K562 (cell line): ENCODE data around the gene PARP14. TPM values are rescaled to one million over a fixed set of nuclear protein-coding genes. Genes with fewer than 3 reads are reported as not detected.

ENCODE experiments used
- ATAC-seq: fragments of 200-7000 bp; cut with Tn5 transposase; 3 replicates; pipeline ENCODE4 v1.9.1; 2020; ENCODE audit warnings: moderate library complexity
- BruUV-seq: library from RNA; stranded (reverse); fragments of 400-500 nt; replicated peaks from 2 replicates; lab custom pipeline; 2021; lab: Mats Ljungman, UMichigan
- CTCF ChIA-PET: fragments of 300-600 bp; formaldehyde crosslinking; extraction: SDS; loops from one replicate; lab custom pipeline; 2021; ENCODE audit warnings: low intra/inter-chr PET ratio; lab: Yijun Ruan, JAX
- POLR2A ChIA-PET: fragments of 300-600, 350-650 bp; sonication (Branson Sonifier 250); formaldehyde crosslinking; extraction: SDS; loops from one replicate; lab custom pipeline; 2021; ENCODE audit warnings: antibody characterized with exemption, inconsistent platforms; lab: Yijun Ruan, JAX
- DNase-seq, 4 experiments: peaks; one replicate each; pipeline versions ENCODE4 v3.0.0 to v3.0.0-alpha.2; 2011 to 2018; ENCODE audit warnings: low spot score in 3 of 4, mixed read lengths in 3 of 4; ENCODE audit errors: extremely low read depth in 1 of 4
- FAIRE-seq: peaks from 2 replicates; lab custom pipeline; 2011; peaks lifted over from hg19 to GRCh38; lab: Jason Lieb, UNC
- H2AFZ ChIP-seq: 2 replicates; pipeline ENCODE4 v1.6.0; 2011; ENCODE audit warnings: low read depth, low read length, control low read depth, inconsistent platforms
- H3K27ac ChIP-seq: fragments of 200-600 bp; 3 replicates; pipeline ENCODE4 v1.8.0; 2011; ENCODE audit warnings: low read depth, mild to moderate bottlenecking, control low read depth, inconsistent platforms, low read length, moderate library complexity, mixed read lengths; ENCODE audit errors: extremely low read depth
- H3K27me3 ChIP-seq, 2 experiments: fragments of 300-600 bp in 1 of 2; 2 replicates in 1 of 2; 3 replicates in 1 of 2; pipeline versions ENCODE4 v1.6.0 to v1.8.0; 2011; ENCODE audit warnings: inconsistent platforms in 2 of 2, low read length in 2 of 2, mild to moderate bottlenecking in 1 of 2, mixed read lengths in 1 of 2, moderate library complexity in 1 of 2; ENCODE audit not compliant: control insufficient read depth in 2 of 2, insufficient read depth in 2 of 2
- H3K36me3 ChIP-seq: fragments of 300-600 bp; 3 replicates; pipeline ENCODE4 v1.8.0; 2011; ENCODE audit warnings: mild to moderate bottlenecking, low read length, inconsistent platforms; ENCODE audit not compliant: control insufficient read depth, insufficient read depth
- H3K4me1 ChIP-seq, 2 experiments: fragments of 200-600 bp in 1 of 2; replicated peaks in 1 of 2; 2 replicates in 1 of 2; 3 replicates in 1 of 2; pipeline versions ENCODE4 v1.5.1 to v1.8.0; 2011; ENCODE audit warnings: inconsistent platforms in 2 of 2, low read length in 2 of 2, mild to moderate bottlenecking in 1 of 2, mixed read lengths in 1 of 2, moderate library complexity in 1 of 2; ENCODE audit not compliant: control insufficient read depth in 2 of 2, insufficient read depth in 2 of 2
- H3K4me2 ChIP-seq: 2 replicates; pipeline ENCODE4 v1.6.1; 2011; ENCODE audit warnings: low read length, control low read depth, inconsistent platforms, mixed read lengths; ENCODE audit not compliant: insufficient read depth
- H3K4me3 ChIP-seq: fragments of 200-600 bp; sonication (generic), shearing (Covaris generic); 2 replicates; pipeline ENCODE4 v1.5.1; 2016; ENCODE audit warnings: control low read depth, inconsistent platforms
- H3K79me2 ChIP-seq: fragments of 200-600 bp; 3 replicates; pipeline ENCODE4 v1.8.0; 2011; ENCODE audit warnings: low read length, inconsistent platforms; ENCODE audit not compliant: control insufficient read depth, insufficient read depth
- H3K9ac ChIP-seq, 2 experiments: 2 replicates each; pipeline versions ENCODE4 v1.6.0 to v1.6.1; 2011; ENCODE audit warnings: low read depth in 2 of 2, low read length in 2 of 2, control low read depth in 1 of 2, inconsistent platforms in 1 of 2, mild to moderate bottlenecking in 1 of 2, mixed read lengths in 1 of 2; ENCODE audit not compliant: insufficient read depth in 1 of 2
- H3K9me1 ChIP-seq: one replicate; pipeline ENCODE4 v1.6.0; 2011; ENCODE audit warnings: inconsistent platforms, mild to moderate bottlenecking, low read length, moderate library complexity; ENCODE audit not compliant: control insufficient read depth, insufficient read depth
- H3K9me3 ChIP-seq: replicated peaks from 2 replicates; pipeline ENCODE4 v1.5.1; 2011; ENCODE audit warnings: low read depth, low read length, inconsistent platforms; ENCODE audit not compliant: control insufficient read depth, insufficient read depth
- H4K20me1 ChIP-seq: replicated peaks from 2 replicates; pipeline ENCODE4 v1.6.1; 2011; ENCODE audit warnings: low read length, inconsistent platforms, mixed read lengths; ENCODE audit not compliant: control insufficient read depth, insufficient read depth
- ARNT ChIP-seq, 2 experiments: fragments of 450-650 bp; IDR thresholded peaks; 2 replicates each; pipeline ENCODE4 v1.6.1; 2016; ENCODE audit warnings: mild to moderate bottlenecking in 1 of 2
- CHD7 ChIP-seq: fragments of 200-600 bp; sonication (generic); IDR thresholded peaks from one replicate; pipeline ENCODE4 v1.6.1; 2012; ENCODE audit warnings: mild to moderate bottlenecking, low read depth, low read length, inconsistent platforms
- CLOCK ChIP-seq: fragments of 250-450 bp; sonication (Bioruptor Pico); IDR thresholded peaks from 2 replicates; pipeline ENCODE4 v1.4.0; 2020; ENCODE audit warnings: mild to moderate bottlenecking, moderate library complexity, borderline replicate concordance
- ERF ChIP-seq: fragments of 450-650 bp; formaldehyde crosslinking; IDR thresholded peaks from 2 replicates; pipeline ENCODE4 v1.4.0; 2020; ENCODE audit warnings: mild to moderate bottlenecking, mixed read lengths
- NFYB ChIP-seq: IDR thresholded peaks from 2 replicates; pipeline ENCODE4 v1.6.1; 2011; ENCODE audit warnings: mild to moderate bottlenecking, moderate library complexity; ENCODE audit not compliant: insufficient read length; ENCODE audit errors: extremely low read depth
- PHF20 ChIP-seq: fragments of 450-650 bp; IDR thresholded peaks from 2 replicates; pipeline ENCODE4 v1.6.1; 2018; ENCODE audit not compliant: partially characterized antibody
- PML ChIP-seq: IDR thresholded peaks from 2 replicates; pipeline ENCODE4 v1.6.1; 2012; ENCODE audit warnings: low read length, inconsistent platforms
- ZNF316 ChIP-seq: fragments of 450-650 bp; IDR thresholded peaks from 2 replicates; pipeline ENCODE4 v1.6.1; 2016
- ZNF696 ChIP-seq: fragments of 250-450 bp; sonication (Bioruptor Pico); conservative IDR thresholded peaks from 2 replicates; pipeline ENCODE4 v1.4.0; 2020; ENCODE audit warnings: mild to moderate bottlenecking, moderate library complexity
- WGBS: fragments of 100-300 bp; shearing (Covaris generic); methylation state at CpG from one replicate; pipeline ENCODE4 v1.1.6; 2016; ENCODE audit warnings: low coverage, mixed read lengths; ENCODE audit not compliant: insufficient coverage; ENCODE audit errors: missing lambda C conversion rate; 5-methylcytosine and 5-hydroxymethylcytosine counted together
- in situ Hi-C: fragments of 300-500 bp; cut with MboI; formaldehyde crosslinking; loops from 4 replicates; pipeline ENCODE4 v1.15.0; 2018; ENCODE audit warnings: inconsistent platforms, mixed read lengths
- intact Hi-C: fragments of 100-400 bp; cut with micrococcal nuclease; formaldehyde crosslinking; loops from 2 replicates; pipeline ENCODE4 v1.14.2; 2022
- polyA plus RNA-seq, 8 experiments: library from polyadenylated mRNA; depleted of rRNA in 4 of 8; stranded (reverse) in 5 of 8; unstranded in 3 of 8; fragments of >200 nt; fragmentation: Nextera tagmentation in 2 of 8; fragmentation: Illumina TruSeq in 1 of 8; extraction: Ambion mirVana in 2 of 8; extraction: Trizol in 1 of 8; gene quantifications; 2 replicates each; pipeline versions ENCODE4 v1.2.1 to v1.2.3, GENCODE V29; 2011 to 2014; ENCODE audit warnings: inconsistent platforms in 1 of 8, missing spikeins in 1 of 8
- total RNA-seq, 7 experiments: library from RNA; depleted of rRNA in 6 of 7; stranded (reverse); fragments of >200 nt in 6 of 7; fragmentation: Illumina TruSeq in 2 of 7; extraction: Trizol in 2 of 7; gene quantifications; 2 replicates each; pipeline versions ENCODE4 v1.2.1 to v1.2.3, GENCODE V29; 2011 to 2021; ENCODE audit warnings: low replicate concordance in 1 of 7

PARP14 gene
- total and polyA plus RNA-seq, 9 of the 15 experiments (the other 6 are each of a cell fraction or from before 2014, with no cell fraction given), result 3.1 to 14.4 (median 9.0) TPM

GRCh38 chr3:122677216-122677615 is 3.4 kb upstream of the PARP14 start:
- peaks cover 13 to 17% of the 10 kb centered on the region in 2 experiments; a peak in 4 of 5 replicates for H3K4me1 ChIP-seq
- intact Hi-C loops, result no loop called here
- ChIA-PET POLR2A (no interaction called here), CTCF (no interaction called here)
- no peaks in the 10 kb centered on the region for H3K9me3 ChIP-seq
- no peak for FAIRE-seq
- H3K79me2 ChIP-seq, result peaks cover 11% of the 10 kb centered on the region
- no peaks in the 10 kb centered on the region for H3K27me3 ChIP-seq
- WGBS, result 25% methylated on average over 1 of the region's 1 CpG
- BruUV-seq, result no TSS peak
- H3K4me2 ChIP-seq, result no peak overlapping the region
- no peaks in the 10 kb centered on the region for H3K36me3 ChIP-seq
- no peaks in the 10 kb centered on the region for H3K9me1 ChIP-seq
- no peaks in the 10 kb centered on the region for H4K20me1 ChIP-seq
- no peak for DNase-seq
- no peak overlapping the region for H3K9ac ChIP-seq
- TF ChIP-seq PML, result no peak
- no peak for TF ChIP-seq ARNT (IDR thresholded peaks at IDR 0.05)
- no peak for TF ChIP-seq CHD7
- TF ChIP-seq PHF20, result no peak
- TF ChIP-seq NFYB, result no peak
- TF ChIP-seq ERF (CRISPR knock-in tag), result no peak
- no peak for TF ChIP-seq ZNF696 (CRISPR knock-in tag)
- TF ChIP-seq CLOCK (CRISPR knock-in tag), result no peak
- peak; percentile 31; the same call in 1 of the 2 replicates for TF ChIP-seq ZNF316
- ATAC-seq, result no peak
- H3K27ac ChIP-seq, result no peak overlapping the region
- in situ Hi-C loops, result no loop called here
- H3K4me3 ChIP-seq, result no peak overlapping the region
- 0 out of 2 replicates have a peak overlapping the region, but pooled peaks have one; percentile 45 for H2AFZ ChIP-seq
